IPS-20b (cell line): Measurements from ENCODE around the gene PINK1.
"Not testable (repeated sequence)": the region's sequence is repeated elsewhere in the genome, so short reads cannot be mapped to it uniquely, and the experiment has no call there.

Experiments
- H3K27ac ChIP-seq: one replicate; pipeline ENCODE4 v1.5.1; 2013; ENCODE audit warnings: low read length
- H3K27me3 ChIP-seq: 2 replicates; pipeline ENCODE4 v1.6.1; 2013; ENCODE audit warnings: mild to moderate bottlenecking, low read length, inconsistent platforms; ENCODE audit not compliant: insufficient read depth
- H3K36me3 ChIP-seq: 2 replicates; pipeline ENCODE4 v1.6.1; 2013; ENCODE audit warnings: low read depth, mild to moderate bottlenecking, inconsistent platforms, low read length, moderate library complexity; ENCODE audit not compliant: insufficient read depth
- H3K4me1 ChIP-seq: 2 replicates; pipeline ENCODE4 v1.6.1; 2013; ENCODE audit warnings: mild to moderate bottlenecking, control low read depth, inconsistent platforms, low read length, moderate library complexity; ENCODE audit not compliant: insufficient read depth
- H3K4me3 ChIP-seq: 2 replicates; pipeline ENCODE4 v1.5.1; 2013; ENCODE audit warnings: mild to moderate bottlenecking, low read length, inconsistent platforms
- H3K9ac ChIP-seq: 2 replicates; pipeline ENCODE4 v1.6.1; 2013; ENCODE audit warnings: low read depth, mild to moderate bottlenecking, inconsistent platforms, low read length, moderate library complexity
- H3K9me3 ChIP-seq: 2 replicates; pipeline ENCODE4 v1.6.1; 2013; ENCODE audit warnings: mild to moderate bottlenecking, low read depth, low read length, inconsistent platforms; ENCODE audit not compliant: insufficient read depth

The PINK1 gene

DNA sequence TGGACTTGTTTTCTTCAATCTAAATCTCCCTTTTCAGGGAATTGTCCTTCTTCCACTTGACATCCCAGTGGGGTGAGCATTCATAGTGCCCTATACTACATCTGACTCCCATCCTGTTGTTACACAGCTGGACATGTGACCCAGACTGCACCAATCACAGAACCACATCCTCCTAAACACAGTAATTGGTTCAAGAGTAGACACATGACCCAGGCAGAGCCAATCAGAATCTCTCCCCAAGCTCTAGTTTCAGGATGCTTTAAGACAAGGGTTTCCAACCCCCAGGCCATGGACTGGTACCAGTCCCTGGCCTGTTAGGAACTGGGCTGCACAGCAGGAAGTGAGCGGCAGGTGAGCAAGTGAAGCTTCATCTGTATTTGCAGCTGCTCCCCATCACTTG lies 33.5 kb downstream of the PINK1 start:
- Histone ChIP-seq H3K9ac (no peak overlapping the region), H3K9me3 (no peaks in the 10 kb centered on the region), H3K4me3 (no peak overlapping the region), H3K27me3 (no peaks in the 10 kb centered on the region), H3K36me3 (0 out of 2 replicates have a peak, but pooled peaks cover 2% of the 10 kb centered on the region), H3K4me1 (peaks cover 4% of the 10 kb centered on the region; the same call in 1 of the 2 replicates), H3K27ac (no peak overlapping the region)

GRCh38 chr1:20668581-20668980 lies 35.3 kb downstream of the PINK1 start:
- H3K9ac ChIP-seq, result no peak overlapping the region
- H3K27me3 ChIP-seq, result no peaks in the 10 kb centered on the region
- 0 out of 2 replicates have a peak, but pooled peaks cover 6% of the 10 kb centered on the region for H3K36me3 ChIP-seq
- H3K4me1 ChIP-seq, result no peaks in the 10 kb centered on the region
- H3K9me3 ChIP-seq, result no peaks in the 10 kb centered on the region
- H3K27ac ChIP-seq, result no peak overlapping the region
- H3K4me3 ChIP-seq, result no peak overlapping the region

- Histone ChIP-seq H3K9ac (no peak overlapping the region), H3K27ac (no peak overlapping the region), H3K9me3 (no peaks in the 10 kb centered on the region), H3K27me3 (no peaks in the 10 kb centered on the region), H3K36me3 (0 out of 2 replicates have a peak, but pooled peaks cover 6% of the 10 kb centered on the region), H3K4me1 (no peaks in the 10 kb centered on the region), H3K4me3 (no peak overlapping the region)
Measured at GRCh38 chr1:20670936-20671335, 37.7 kb downstream of the PINK1 start.

- no peaks in the 10 kb centered on the region for H3K9me3 ChIP-seq
- H3K27ac ChIP-seq, result no peak overlapping the region
- no peaks in the 10 kb centered on the region for H3K4me1 ChIP-seq
- no peaks in the 10 kb centered on the region for H3K27me3 ChIP-seq
- no peak overlapping the region for H3K4me3 ChIP-seq
- no peak overlapping the region for H3K9ac ChIP-seq
- H3K36me3 ChIP-seq, result peaks cover 6% of the 10 kb centered on the region; the same call in 1 of the 2 replicates
Measured at GRCh38 chr1:20672265-20672632, 39.0 kb downstream of the PINK1 start.

DNA sequence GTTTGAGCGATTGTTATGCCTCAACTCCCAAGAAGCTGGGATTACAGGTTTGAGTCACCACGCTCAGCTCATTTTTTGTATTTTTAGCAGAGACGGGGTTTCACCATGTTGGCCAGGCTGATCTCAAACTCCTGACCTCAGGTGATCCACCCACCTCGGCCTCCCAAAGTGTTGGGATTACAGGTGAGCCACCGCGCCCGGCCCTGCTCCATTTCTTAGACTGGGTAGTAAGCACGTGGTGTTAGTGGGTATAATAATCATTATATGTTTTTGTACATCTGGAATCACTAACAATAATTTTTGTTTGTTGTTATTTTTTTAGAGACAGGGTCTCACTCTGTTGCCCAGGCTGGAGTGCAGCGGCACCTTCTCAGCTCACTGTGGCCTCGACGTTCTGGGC lies 40.4 kb downstream of the PINK1 start:
- not testable (repeated sequence) for H3K36me3 ChIP-seq, H3K4me3 ChIP-seq, H3K9ac ChIP-seq, H3K27me3 ChIP-seq, H3K4me1 ChIP-seq, H3K9me3 ChIP-seq, H3K27ac ChIP-seq

GRCh38 chr1:20678599-20678998 lies 45.3 kb downstream of the PINK1 start:
- Histone ChIP-seq H3K4me1 (no peaks in the 10 kb centered on the region), H3K27ac (no peak overlapping the region), H3K9me3 (no peaks in the 10 kb centered on the region), H3K36me3 (peaks cover 4% of the 10 kb centered on the region; the same call in 1 of the 2 replicates), H3K27me3 (no peaks in the 10 kb centered on the region), H3K4me3 (no peak overlapping the region), H3K9ac (no peak overlapping the region)

- Histone ChIP-seq H3K4me3 (no peak overlapping the region), H3K36me3 (peaks cover 4% of the 10 kb centered on the region; the same call in 1 of the 2 replicates), H3K9me3 (no peaks in the 10 kb centered on the region), H3K4me1 (no peaks in the 10 kb centered on the region), H3K9ac (no peak overlapping the region), H3K27ac (no peak overlapping the region), H3K27me3 (no peaks in the 10 kb centered on the region)
Measured at GRCh38 chr1:20680269-20680668, 47.0 kb downstream of the PINK1 start.

DNA sequence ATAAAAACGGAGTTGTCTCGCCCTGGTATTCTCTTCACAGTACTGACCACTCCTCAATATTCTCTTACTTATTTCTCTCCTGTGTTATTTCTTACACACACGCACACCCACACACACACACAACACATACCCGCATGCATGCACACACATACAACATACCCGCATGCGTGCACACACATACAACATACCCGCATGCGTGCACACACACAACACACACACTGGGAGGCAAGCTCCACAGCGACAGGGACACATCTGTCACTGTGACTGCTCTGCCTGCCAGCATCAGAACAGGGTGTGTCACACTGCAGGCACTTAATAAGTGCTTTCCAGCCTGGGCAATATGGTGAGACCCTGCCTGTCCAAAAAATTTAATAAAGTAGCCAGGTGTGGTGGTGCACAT lies 48.7 kb downstream of the PINK1 start:
- no peak overlapping the region for H3K4me3 ChIP-seq
- H3K9me3 ChIP-seq, result no peaks in the 10 kb centered on the region
- no peak overlapping the region for H3K27ac ChIP-seq
- peaks cover 4% of the 10 kb centered on the region; the same call in 1 of the 2 replicates for H3K36me3 ChIP-seq
- no peak overlapping the region for H3K9ac ChIP-seq
- no peaks in the 10 kb centered on the region for H3K4me1 ChIP-seq
- no peaks in the 10 kb centered on the region for H3K27me3 ChIP-seq

DNA sequence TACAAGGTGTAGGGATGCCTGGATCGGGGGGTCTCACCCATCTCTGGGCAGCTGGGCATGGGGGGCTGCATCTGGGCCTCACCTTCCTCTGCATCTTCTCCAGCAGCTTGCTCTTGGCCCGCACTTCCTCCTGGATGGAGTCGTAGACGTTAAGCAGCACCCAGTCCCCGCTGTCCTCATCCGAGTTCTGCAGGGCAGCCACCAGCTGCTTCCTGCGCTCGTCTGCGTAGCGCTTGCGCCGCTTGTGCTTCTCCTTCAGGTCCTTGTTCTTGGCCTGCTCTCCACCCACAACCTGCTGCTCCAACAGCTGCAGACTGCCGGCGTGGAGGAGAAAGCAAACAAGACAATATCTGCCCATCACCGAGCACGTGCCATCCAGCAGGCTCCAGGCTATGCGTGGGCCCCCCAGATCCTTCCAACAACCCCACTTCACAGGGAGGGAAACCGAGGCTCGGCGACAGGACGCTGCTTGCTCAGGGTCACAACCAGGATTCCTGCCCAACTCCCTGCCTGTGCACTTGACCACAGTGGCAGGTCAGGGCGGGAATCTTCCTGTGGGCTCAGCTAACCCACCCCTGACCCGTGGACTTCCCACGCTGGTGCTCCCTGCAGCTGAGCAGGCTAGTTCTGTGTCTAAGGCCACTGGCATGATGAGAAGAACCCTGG lies 49.4 kb downstream of the PINK1 start:
- Histone ChIP-seq H3K27me3 (no peaks in the 10 kb centered on the region), H3K9me3 (no peaks in the 10 kb centered on the region), H3K4me1 (no peaks in the 10 kb centered on the region), H3K9ac (no peak overlapping the region), H3K4me3 (no peak overlapping the region), H3K36me3 (0 out of 2 replicates have a peak, but pooled peaks cover 4% of the 10 kb centered on the region), H3K27ac (no peak overlapping the region)

DNA sequence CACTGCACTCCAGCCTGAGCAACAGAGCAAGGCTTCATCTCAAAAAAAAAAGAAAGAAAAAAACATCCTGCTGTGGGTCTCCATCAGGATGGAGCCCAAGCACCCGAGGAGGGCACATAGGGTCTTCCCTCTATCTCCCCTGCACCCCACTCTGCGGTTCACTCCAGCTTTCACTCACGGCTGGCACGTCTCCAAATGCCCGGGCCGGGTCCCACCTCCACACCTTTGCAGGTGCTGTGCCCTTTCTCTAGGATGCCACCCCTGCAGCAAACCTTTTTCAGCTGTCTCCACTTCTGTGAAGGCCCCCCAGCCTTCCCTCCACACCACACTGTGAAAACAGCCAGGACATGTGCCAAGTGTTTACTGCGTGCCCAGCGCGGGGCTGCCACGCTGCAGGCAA lies 50.4 kb downstream of the PINK1 start:
- Histone ChIP-seq H3K4me3 (no peak overlapping the region), H3K36me3 (0 out of 2 replicates have a peak, but pooled peaks cover 1% of the 10 kb centered on the region), H3K4me1 (no peaks in the 10 kb centered on the region), H3K9ac (no peak overlapping the region), H3K27me3 (no peaks in the 10 kb centered on the region), H3K27ac (no peak overlapping the region), H3K9me3 (no peaks in the 10 kb centered on the region)

GRCh38 chr1:20684050-20684620 lies 50.9 kb downstream of the PINK1 start:
- no peaks in the 10 kb centered on the region for H3K36me3 ChIP-seq
- no peaks in the 10 kb centered on the region for H3K27me3 ChIP-seq
- no peak overlapping the region for H3K4me3 ChIP-seq
- no peaks in the 10 kb centered on the region for H3K4me1 ChIP-seq
- no peak overlapping the region for H3K27ac ChIP-seq
- H3K9me3 ChIP-seq, result no peaks in the 10 kb centered on the region
- no peak overlapping the region for H3K9ac ChIP-seq

GRCh38 chr1:20684651-20685050 lies 51.4 kb downstream of the PINK1 start:
- no peaks in the 10 kb centered on the region for H3K27me3 ChIP-seq
- no peaks in the 10 kb centered on the region for H3K9me3 ChIP-seq
- H3K27ac ChIP-seq, result no peak overlapping the region
- no peaks in the 10 kb centered on the region for H3K36me3 ChIP-seq
- no peaks in the 10 kb centered on the region for H3K4me1 ChIP-seq
- no peak overlapping the region for H3K9ac ChIP-seq
- H3K4me3 ChIP-seq, result no peak overlapping the region
